ENCODE results near the gene ZNG1F.
"Not testable (repeated sequence)": the region's sequence is repeated elsewhere in the genome, so short reads cannot be mapped to it uniquely, and the experiment has no call there.

ZNG1F gene

GRCh38 chr9:41109253-41109652, 79.9 kb downstream of the ZNG1F start:
- not testable (repeated sequence) for H3K4me3 Mint-ChIP-seq; DNase-seq; H3K9me3 Mint-ChIP-seq; H3K36me3 Mint-ChIP-seq (ENCODE audit: low read depth); H3K27ac Mint-ChIP-seq; H3K4me1 Mint-ChIP-seq
- H3K27me3 Mint-ChIP-seq (ENCODE audit: low read depth, poor library complexity) = peaks cover 22% of the 10 kb centered on the region

- not testable (repeated sequence) for H3K9me3 Mint-ChIP-seq; H3K4me3 Mint-ChIP-seq; H3K27ac Mint-ChIP-seq; H3K4me1 Mint-ChIP-seq; H3K36me3 Mint-ChIP-seq (ENCODE audit: low read depth); DNase-seq
- peaks cover 18% of the 10 kb centered on the region for H3K27me3 Mint-ChIP-seq (ENCODE audit: low read depth, poor library complexity)
Measured at GRCh38 chr9:41108816-41109215, 80.3 kb downstream of the ZNG1F start.

GRCh38 chr9:41106472-41107116, 82.5 kb downstream of the ZNG1F start:
- DNase-seq; H3K4me3 Mint-ChIP-seq; H3K27ac Mint-ChIP-seq; H3K36me3 Mint-ChIP-seq (ENCODE audit: low read depth); H3K4me1 Mint-ChIP-seq; H3K9me3 Mint-ChIP-seq: not testable (repeated sequence)
- peaks cover 20% of the 10 kb centered on the region for H3K27me3 Mint-ChIP-seq (ENCODE audit: low read depth, poor library complexity)

- not testable (repeated sequence) for H3K36me3 Mint-ChIP-seq (ENCODE audit: low read depth); H3K9me3 Mint-ChIP-seq; H3K4me1 Mint-ChIP-seq; H3K27ac Mint-ChIP-seq; DNase-seq; H3K4me3 Mint-ChIP-seq
- peaks cover 19% of the 10 kb centered on the region for H3K27me3 Mint-ChIP-seq (ENCODE audit: low read depth, poor library complexity)
Measured at GRCh38 chr9:41105557-41106253, 83.4 kb downstream of the ZNG1F start.

- H3K27me3 Mint-ChIP-seq (ENCODE audit: low read depth, poor library complexity) = peaks cover 23% of the 10 kb centered on the region
- not testable (repeated sequence) for H3K4me3 Mint-ChIP-seq; H3K36me3 Mint-ChIP-seq (ENCODE audit: low read depth); DNase-seq; H3K4me1 Mint-ChIP-seq; H3K27ac Mint-ChIP-seq; H3K9me3 Mint-ChIP-seq
Measured at GRCh38 chr9:41104542-41104941, 84.6 kb downstream of the ZNG1F start.

- peaks cover 21% of the 10 kb centered on the region for H3K9me3 Mint-ChIP-seq
- H3K4me1 Mint-ChIP-seq; H3K36me3 Mint-ChIP-seq (ENCODE audit: low read depth); H3K27ac Mint-ChIP-seq; H3K4me3 Mint-ChIP-seq; DNase-seq: not testable (repeated sequence)
- peaks cover 17% of the 10 kb centered on the region for H3K27me3 Mint-ChIP-seq (ENCODE audit: low read depth, poor library complexity)
Measured at GRCh38 chr9:41100508-41100907, 88.6 kb downstream of the ZNG1F start.

- not testable (repeated sequence) for DNase-seq, H3K4me1 Mint-ChIP-seq
Measured at GRCh38 chr9:41098759-41099158, 90.4 kb downstream of the ZNG1F start.

GRCh38 chr9:41095060-41095459, 94.1 kb downstream of the ZNG1F start:
- not testable (repeated sequence) for H3K27me3 Mint-ChIP-seq (ENCODE audit: low read depth, poor library complexity); H3K27ac Mint-ChIP-seq; DNase-seq; H3K36me3 Mint-ChIP-seq (ENCODE audit: low read depth); H3K4me3 Mint-ChIP-seq; H3K4me1 Mint-ChIP-seq
- H3K9me3 Mint-ChIP-seq = peaks cover 14% of the 10 kb centered on the region

More at GRCh38 chr9:41098759-41099158, 90.4 kb downstream of the ZNG1F start:
- H3K9me3 Mint-ChIP-seq = peaks cover 21% of the 10 kb centered on the region
- not testable (repeated sequence) for H3K36me3 Mint-ChIP-seq (ENCODE audit: low read depth); H3K4me3 Mint-ChIP-seq; H3K27ac Mint-ChIP-seq
- peaks cover 17% of the 10 kb centered on the region for H3K27me3 Mint-ChIP-seq (ENCODE audit: low read depth, poor library complexity)

- H3K4me1 Mint-ChIP-seq; DNase-seq; H3K27me3 Mint-ChIP-seq (ENCODE audit: low read depth, poor library complexity); H3K36me3 Mint-ChIP-seq (ENCODE audit: low read depth); H3K27ac Mint-ChIP-seq; H3K4me3 Mint-ChIP-seq: not testable (repeated sequence)
- H3K9me3 Mint-ChIP-seq = peaks cover 13% of the 10 kb centered on the region
Measured at GRCh38 chr9:41094010-41094773, 94.9 kb downstream of the ZNG1F start.

- peaks cover 26% of the 10 kb centered on the region for H3K27me3 Mint-ChIP-seq (ENCODE audit: low read depth, poor library complexity)
- H3K4me3 Mint-ChIP-seq; H3K4me1 Mint-ChIP-seq; H3K9me3 Mint-ChIP-seq; DNase-seq; H3K36me3 Mint-ChIP-seq (ENCODE audit: low read depth); H3K27ac Mint-ChIP-seq: not testable (repeated sequence)
Measured at GRCh38 chr9:41090922-41091321, 98.2 kb downstream of the ZNG1F start.

GRCh38 chr9:41090386-41090785, 98.7 kb downstream of the ZNG1F start:
- not testable (repeated sequence) for H3K9me3 Mint-ChIP-seq; DNase-seq; H3K4me3 Mint-ChIP-seq; H3K4me1 Mint-ChIP-seq; H3K36me3 Mint-ChIP-seq (ENCODE audit: low read depth); H3K27ac Mint-ChIP-seq
- H3K27me3 Mint-ChIP-seq (ENCODE audit: low read depth, poor library complexity) = peaks cover 31% of the 10 kb centered on the region

Data from nephron progenitor cell (in vitro differentiated cells).